ENCODE results near the gene FNDC10. TPM values are rescaled to one million over a fixed set of nuclear protein-coding genes. Genes with fewer than 3 reads are reported as not detected.

Gene FNDC10
- total RNA-seq, 4 donors from 2014 or later: 1.5 to 4.6 (median 3.7) TPM

DNA sequence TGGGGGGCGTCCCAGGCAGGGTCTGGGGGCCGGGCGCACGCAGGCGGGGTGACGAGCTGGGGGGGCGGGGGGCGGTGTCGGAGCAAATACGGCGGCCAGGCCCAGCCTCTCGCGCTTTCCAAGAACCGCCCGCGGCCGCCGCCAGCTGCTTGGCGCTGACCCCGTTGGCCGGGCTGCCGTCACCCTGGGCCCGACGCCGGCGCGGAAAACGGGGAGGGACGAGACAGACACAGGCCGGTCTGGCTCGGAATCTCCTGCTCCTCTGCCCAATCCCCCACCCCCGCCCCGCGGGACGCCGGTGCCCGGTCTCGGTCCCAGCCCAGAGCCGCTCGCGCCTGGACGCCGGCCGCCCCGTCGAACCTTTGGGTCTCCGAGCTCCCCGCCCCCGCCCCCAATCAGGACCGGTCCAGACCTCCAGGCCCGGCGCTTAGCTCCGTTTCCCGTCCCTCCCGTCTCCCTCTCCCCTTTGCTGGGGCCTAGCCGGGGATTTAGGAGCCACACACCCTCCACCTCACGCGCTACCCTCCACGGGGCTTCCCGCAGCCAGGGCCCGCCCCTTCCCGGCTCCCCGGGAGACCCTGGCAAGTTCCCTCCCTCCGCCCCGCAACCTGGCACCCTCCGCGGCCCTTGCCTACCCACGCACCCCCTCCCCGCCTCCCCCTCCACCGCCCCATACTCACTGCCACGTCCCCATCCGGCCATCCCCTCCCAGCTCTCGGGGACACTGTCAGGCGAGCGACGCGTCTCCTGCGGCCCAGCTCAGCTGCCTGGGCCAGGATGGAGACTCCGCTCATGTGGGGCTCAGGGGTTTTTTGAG is 31.2 kb upstream of the FNDC10 start:
- in situ Hi-C loops (cut with MboI; ENCODE audit: low pct_ligation_motif_present in 1 of 4, low pct_unique_long_range_greater_than_20kb in 1 of 4, low sequenced_read_pairs in 3 of 4) (no loop called here), intact Hi-C loops (cut with DNase I; ENCODE audit: low total_unique reads) (no loop called here)
- peak; percentile 60 for DNase-seq
- Histone ChIP-seq H3K9me3 (no peaks in the 10 kb centered on the region), H3K4me3 (peak overlapping the region; percentile 5 to 42 (median 21)), H3K27me3 (peaks cover 29% of the 10 kb centered on the region), H3K27ac (peak overlapping the region; percentile 76 to 85 (median 83)), H3K36me3 (no peaks in the 10 kb centered on the region), H3K4me1 (peaks cover 6 to 29% (median 27%) of the 10 kb centered on the region in 4 donors)
- WGBS, 2 donors (ENCODE audit: low coverage in 1 of 2): 14% methylated on average over 22 of the region's 79 CpGs; no CpG with 5 or more reads in 1 of the 2 donors
- peak in 1 of 3 donors; percentile 30 for TF ChIP-seq POLR2AphosphoS5 (IDR thresholded peaks at IDR 0.05)
- no peak for TF ChIP-seq EP300 (IDR thresholded peaks at IDR 0.05; ENCODE audit: low read depth)

DNA sequence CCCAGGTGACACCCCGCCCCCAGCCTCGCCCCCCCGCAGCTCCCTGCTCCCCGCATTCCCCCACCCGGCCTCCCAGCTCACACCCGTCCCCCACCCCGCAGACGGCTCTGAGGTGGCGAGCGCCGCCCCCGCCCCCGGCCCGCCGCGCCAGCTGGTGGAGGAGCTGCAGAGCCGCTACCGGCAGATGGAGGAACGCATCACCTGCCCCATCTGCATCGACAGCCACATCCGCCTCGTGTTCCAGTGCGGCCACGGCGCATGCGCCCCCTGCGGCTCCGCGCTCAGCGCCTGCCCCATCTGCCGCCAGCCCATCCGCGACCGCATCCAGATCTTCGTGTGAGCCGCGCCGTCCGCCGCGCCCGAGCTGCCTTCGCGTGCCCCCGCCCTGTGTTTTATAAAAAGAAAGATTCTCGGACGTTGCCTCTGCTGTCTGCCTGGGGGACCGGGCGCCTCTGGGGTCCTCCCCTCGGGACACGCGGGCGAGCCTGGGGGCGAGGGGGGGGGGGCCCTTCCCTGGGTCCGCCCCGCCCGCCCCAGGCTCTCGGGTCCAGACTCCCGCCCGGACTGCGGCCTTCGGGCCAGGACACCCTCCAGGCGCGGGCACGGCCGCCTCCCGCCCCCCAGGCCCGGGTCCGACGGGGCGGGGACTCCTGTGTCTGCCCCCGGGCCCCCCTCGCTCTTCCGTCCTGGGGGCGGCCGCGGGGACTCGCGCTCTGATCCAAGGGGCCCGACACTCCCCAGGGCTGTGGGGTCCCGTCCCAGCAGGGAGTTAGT is 30.4 kb upstream of the FNDC10 start:
- Histone ChIP-seq H3K27ac (peak overlapping the region; percentile 76 to 85 (median 83)), H3K27me3 (peaks cover 29% of the 10 kb centered on the region), H3K4me1 (peaks cover 6 to 29% (median 27%) of the 10 kb centered on the region in 4 donors), H3K9me3 (no peaks in the 10 kb centered on the region), H3K4me3 (peak overlapping the region; percentile 5 to 42 (median 21)), H3K36me3 (no peaks in the 10 kb centered on the region)
- DNase-seq: peak; percentile 86
- 14% methylated on average over 35 of the region's 81 CpGs; no CpG with 5 or more reads in 1 of the 2 donors for WGBS, 2 donors (ENCODE audit: low coverage in 1 of 2)
- TF ChIP-seq POLR2AphosphoS5 (IDR thresholded peaks at IDR 0.05) (peak; percentile 58 to 71 (median 68)), EP300 (IDR thresholded peaks at IDR 0.05; ENCODE audit: low read depth) (no peak), POLR2A (IDR thresholded peaks at IDR 0.05) (peak; percentile 27)
- TF ChIP-seq, protein P1, sequence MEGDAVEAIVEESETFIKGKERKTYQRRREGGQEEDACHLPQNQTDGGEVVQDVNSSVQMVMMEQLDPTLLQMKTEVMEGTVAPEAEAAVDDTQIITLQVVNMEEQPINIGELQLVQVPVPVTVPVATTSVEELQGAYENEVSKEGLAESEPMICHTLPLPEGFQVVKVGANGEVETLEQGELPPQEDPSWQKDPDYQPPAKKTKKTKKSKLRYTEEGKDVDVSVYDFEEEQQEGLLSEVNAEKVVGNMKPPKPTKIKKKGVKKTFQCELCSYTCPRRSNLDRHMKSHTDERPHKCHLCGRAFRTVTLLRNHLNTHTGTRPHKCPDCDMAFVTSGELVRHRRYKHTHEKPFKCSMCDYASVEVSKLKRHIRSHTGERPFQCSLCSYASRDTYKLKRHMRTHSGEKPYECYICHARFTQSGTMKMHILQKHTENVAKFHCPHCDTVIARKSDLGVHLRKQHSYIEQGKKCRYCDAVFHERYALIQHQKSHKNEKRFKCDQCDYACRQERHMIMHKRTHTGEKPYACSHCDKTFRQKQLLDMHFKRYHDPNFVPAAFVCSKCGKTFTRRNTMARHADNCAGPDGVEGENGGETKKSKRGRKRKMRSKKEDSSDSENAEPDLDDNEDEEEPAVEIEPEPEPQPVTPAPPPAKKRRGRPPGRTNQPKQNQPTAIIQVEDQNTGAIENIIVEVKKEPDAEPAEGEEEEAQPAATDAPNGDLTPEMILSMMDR (IDR thresholded peaks at IDR 0.05): no peak
- intact Hi-C loops (cut with DNase I; ENCODE audit: low total_unique reads): no loop called here
- in situ Hi-C loops (cut with MboI; ENCODE audit: low pct_ligation_motif_present in 1 of 4, low pct_unique_long_range_greater_than_20kb in 1 of 4, low sequenced_read_pairs in 3 of 4): no loop called here

DNA sequence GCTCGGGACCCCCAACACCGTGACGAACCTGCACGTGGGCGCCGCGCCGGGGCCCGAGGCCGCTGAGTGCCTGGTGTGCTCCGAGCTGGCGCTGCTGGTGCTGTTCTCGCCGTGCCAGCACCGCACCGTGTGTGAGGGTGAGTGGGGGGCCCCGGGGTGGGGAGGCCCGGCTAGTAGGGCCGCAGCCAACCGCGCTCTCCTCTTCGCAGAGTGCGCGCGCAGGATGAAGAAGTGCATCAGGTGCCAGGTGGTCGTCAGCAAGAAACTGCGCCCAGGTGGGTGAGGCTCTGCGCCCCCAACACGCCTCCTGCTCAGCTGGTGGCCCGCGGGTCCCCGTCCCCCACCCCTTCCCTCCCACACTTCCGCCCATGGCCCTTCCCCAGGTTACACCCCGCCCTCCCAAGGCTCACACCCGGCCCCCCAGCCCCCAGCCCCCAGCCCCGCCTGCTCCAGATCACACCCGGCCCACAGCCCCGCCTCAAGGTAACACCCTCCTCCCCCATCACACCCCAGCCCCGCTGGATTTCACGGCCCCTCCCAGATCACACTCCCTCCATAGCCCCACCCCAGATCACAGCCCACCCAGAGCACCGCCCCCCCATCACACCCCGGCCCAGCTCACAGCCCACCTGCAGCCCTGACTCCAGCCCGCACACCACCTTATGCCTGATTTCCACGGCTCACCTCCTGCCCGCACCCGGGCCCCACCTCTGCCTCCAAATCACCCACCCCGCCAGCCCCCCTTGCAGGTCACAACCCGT is 29.7 kb upstream of the FNDC10 start:
- Histone ChIP-seq H3K4me3 (peak overlapping the region in 2 of 4 donors; percentile 25 to 42), H3K4me1 (peaks cover 6 to 29% (median 27%) of the 10 kb centered on the region in 4 donors), H3K27me3 (peaks cover 29% of the 10 kb centered on the region), H3K9me3 (no peaks in the 10 kb centered on the region), H3K27ac (peak overlapping the region; percentile 63 to 85 (median 80)), H3K36me3 (no peaks in the 10 kb centered on the region)
- 64% methylated on average over 39 of the region's 48 CpGs; no CpG with 5 or more reads in 1 of the 2 donors for WGBS, 2 donors (ENCODE audit: low coverage in 1 of 2)
- in situ Hi-C loops (cut with MboI; ENCODE audit: low pct_ligation_motif_present in 1 of 4, low pct_unique_long_range_greater_than_20kb in 1 of 4, low sequenced_read_pairs in 3 of 4): no loop called here
- peak; percentile 59 for DNase-seq
- TF ChIP-seq EP300 (IDR thresholded peaks at IDR 0.05; ENCODE audit: low read depth): no peak
- intact Hi-C loops (cut with DNase I; ENCODE audit: low total_unique reads): no loop called here

DNA sequence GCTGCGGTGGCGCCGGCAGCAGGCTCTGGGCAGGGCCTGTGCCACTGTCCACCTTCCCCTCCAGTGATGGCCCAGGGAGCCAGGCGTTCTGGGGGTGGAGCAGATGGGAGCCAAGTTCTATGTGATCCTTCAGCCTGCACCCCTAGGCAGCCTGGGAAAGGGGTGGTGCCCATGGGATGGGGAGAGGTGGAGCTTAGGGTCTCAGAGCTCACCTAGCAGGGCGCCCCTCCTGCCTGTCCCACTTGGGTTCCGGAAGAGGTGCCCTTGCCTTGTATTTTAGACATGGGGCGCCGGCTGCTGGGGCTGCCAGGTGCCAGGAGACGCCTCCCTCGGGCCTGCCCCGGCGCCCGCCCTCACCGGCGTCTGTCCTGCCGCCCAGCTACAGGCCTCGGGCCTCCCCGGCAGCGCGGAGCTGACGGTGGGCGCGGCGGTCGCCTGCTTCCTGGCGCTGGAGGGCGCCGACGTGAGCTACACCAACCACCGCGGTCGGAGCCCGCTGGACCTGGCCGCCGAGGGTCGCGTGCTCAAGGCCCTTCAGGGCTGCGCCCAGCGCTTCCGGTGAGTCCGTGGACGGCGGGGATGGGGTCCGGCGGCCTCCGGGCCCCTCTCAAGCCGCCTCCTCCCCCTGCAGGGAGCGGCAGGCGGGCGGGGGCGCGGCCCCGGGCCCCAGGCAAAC is 29.0 kb upstream of the FNDC10 start:
- in situ Hi-C loops (cut with MboI; ENCODE audit: low pct_ligation_motif_present in 1 of 4, low pct_unique_long_range_greater_than_20kb in 1 of 4, low sequenced_read_pairs in 3 of 4) (no loop called here), intact Hi-C loops (cut with DNase I; ENCODE audit: low total_unique reads) (no loop called here)
- DNase-seq: no peak
- H3K9me3 ChIP-seq: no peaks in the 10 kb centered on the region
- TF ChIP-seq EP300 (IDR thresholded peaks at IDR 0.05; ENCODE audit: low read depth): no peak
- TF ChIP-seq, protein P1 (IDR thresholded peaks at IDR 0.05): no peak
- TF ChIP-seq POLR2AphosphoS5 (IDR thresholded peaks at IDR 0.05): no peak
- no peak for TF ChIP-seq POLR2A (IDR thresholded peaks at IDR 0.05)
- H3K27me3 ChIP-seq: peaks cover 29% of the 10 kb centered on the region
- peak overlapping the region in 2 of 4 donors; percentile 24 to 25 for H3K4me3 ChIP-seq
- H3K4me1 ChIP-seq: peaks cover 6 to 29% (median 27%) of the 10 kb centered on the region in 4 donors
- no peaks in the 10 kb centered on the region for H3K36me3 ChIP-seq
- WGBS, 2 donors (ENCODE audit: low coverage in 1 of 2): 77% methylated on average over 35 of the region's 53 CpGs; no CpG with 5 or more reads in 1 of the 2 donors
- peak overlapping the region; percentile 33 to 85 (median 62) for H3K27ac ChIP-seq
